Fibroblast of the aortic adventitia (primary cell): ENCODE measurements around the gene TBC1D22A. TPM values are rescaled to one million over a fixed set of nuclear protein-coding genes. Genes with fewer than 3 reads are reported as not detected.

Experiments used
- DNase-seq: peaks from one replicate; pipeline ENCODE4 v3.0.0-alpha.2; 2010; ENCODE audit warnings: low read depth
- H3K4me3 ChIP-seq: 2 replicates; pipeline ENCODE4 v1.5.1; 2011; ENCODE audit warnings: low read depth, mild to moderate bottlenecking, control low read depth, low read length, moderate library complexity
- CTCF ChIP-seq: IDR thresholded peaks from 2 replicates; pipeline ENCODE4 v1.5.1; 2011; ENCODE audit warnings: mild to moderate bottlenecking, low read length, control low read depth, inconsistent platforms; ENCODE audit not compliant: insufficient read depth
- total RNA-seq: library from RNA; depleted of rRNA; stranded (reverse); fragments of >200 nt; gene quantifications from 2 replicates; pipeline ENCODE4 v1.2.3, GENCODE V29; 2012; ENCODE audit warnings: low replicate concordance

Gene TBC1D22A
- total RNA-seq, 1 donor = 13.8 TPM

GRCh38 chr22:46828323-46828900, 66.0 kb downstream of the TBC1D22A start:
- no peak overlapping the region for H3K4me3 ChIP-seq
- TF ChIP-seq CTCF = no peak
- no peak for DNase-seq

- no peak for TF ChIP-seq CTCF
- DNase-seq = peak; percentile 97
- no peak overlapping the region for H3K4me3 ChIP-seq
Measured at GRCh38 chr22:46829117-46829891, 66.9 kb downstream of the TBC1D22A start.

GRCh38 chr22:46829941-46830715, 67.7 kb downstream of the TBC1D22A start:
- peak; percentile 80 for DNase-seq
- TF ChIP-seq CTCF = no peak
- peak overlapping the region; percentile 46 for H3K4me3 ChIP-seq

- TF ChIP-seq CTCF = no peak
Measured at GRCh38 chr22:46830841-46831240, 68.4 kb downstream of the TBC1D22A start.

GRCh38 chr22:46833228-46833627, 70.8 kb downstream of the TBC1D22A start:
- DNase-seq = no peak
- TF ChIP-seq CTCF = peak; percentile 35
- H3K4me3 ChIP-seq = no peak overlapping the region

More at GRCh38 chr22:46830841-46831240, 68.4 kb downstream of the TBC1D22A start:
- no peak for DNase-seq
- no peak overlapping the region for H3K4me3 ChIP-seq

- no peak overlapping the region for H3K4me3 ChIP-seq
- no peak for TF ChIP-seq CTCF
- no peak for DNase-seq
Measured at GRCh38 chr22:46834021-46834737, 71.7 kb downstream of the TBC1D22A start.
